B cell (primary cell): Measurements from ENCODE around the gene PCDHGC4. TPM values are rescaled to one million over a fixed set of nuclear protein-coding genes. Genes with fewer than 3 reads are reported as not detected.

ENCODE experiments used
- ATAC-seq: fragments of 200-7000 bp; cut with Tn5 transposase; one replicate; pipeline ENCODE4 v1.10.0; 2021; ENCODE audit warnings: low read depth, mild to moderate bottlenecking, moderate number of reproducible peaks, moderate library complexity
- CTCF ChIA-PET: fragments of 350-600 bp; sonication (Branson Sonifier 250); formaldehyde crosslinking; loops from one replicate; lab custom pipeline; 2021; ENCODE audit warnings: antibody characterized with exemption, inconsistent platforms; lab: Charles Lee
- POLR2A ChIA-PET: fragments of 350-600 bp; sonication (Branson Sonifier 250); formaldehyde crosslinking; loops from one replicate; lab custom pipeline; 2021; ENCODE audit warnings: antibody characterized with exemption; lab: Charles Lee
- DNase-seq: peaks from one replicate; pipeline ENCODE4 v3.0.0; 2013
- H2AFZ ChIP-seq: 2 replicates; pipeline ENCODE4 v1.6.1; 2012; ENCODE audit warnings: mild to moderate bottlenecking, low read depth, low read length; ENCODE audit not compliant: insufficient read depth, poor library complexity, severe bottlenecking
- H3K27ac ChIP-seq, 2 donors: 1 replicate in 1 of 2; 2 replicates in 1 of 2; pipeline ENCODE4 v1.5.1; 2012 to 2013; ENCODE audit warnings: low read length in 2 of 2, mild to moderate bottlenecking in 2 of 2, moderate library complexity in 1 of 2
- H3K27me3 ChIP-seq, 4 experiments: fragments of 200-600 bp in 1 of 4; sonication (generic) in 1 of 4; replicated peaks in 1 of 4; 1 replicate in 2 of 4; 2 replicates in 2 of 4; pipeline versions ENCODE4 v1.6.1 to v1.7.0; 2013 to 2016; ENCODE audit warnings: low read length in 3 of 4, mild to moderate bottlenecking in 2 of 4, mixed read lengths in 1 of 4, moderate library complexity in 1 of 4; ENCODE audit not compliant: insufficient read depth in 4 of 4, control insufficient read depth in 3 of 4; ENCODE audit errors: control extremely low read depth in 1 of 4
- H3K36me3 ChIP-seq, 2 experiments: replicated peaks in 1 of 2; 1 replicate in 1 of 2; 2 replicates in 1 of 2; pipeline versions ENCODE4 v1.6.1 to v1.7.1; 2013; ENCODE audit warnings: low read length in 1 of 2; ENCODE audit not compliant: insufficient read depth in 2 of 2, control insufficient read depth in 1 of 2; ENCODE audit errors: control extremely low read depth in 1 of 2, extremely low read depth in 1 of 2
- H3K4me1 ChIP-seq, 2 donors: fragments of 200-600 bp in 1 of 2; sonication (generic) in 1 of 2; 1 replicate in 1 of 2; 2 replicates in 1 of 2; pipeline versions ENCODE4 v1.5.1 to v1.6.1; 2013 to 2017; ENCODE audit warnings: low read length in 2 of 2; ENCODE audit not compliant: control insufficient read depth in 2 of 2, insufficient read depth in 2 of 2
- H3K4me2 ChIP-seq: replicated peaks from 2 replicates; pipeline ENCODE3; 2012; ENCODE audit warnings: mild to moderate bottlenecking, low read depth, low read length; ENCODE audit not compliant: poor library complexity, severe bottlenecking
- H3K4me3 ChIP-seq, 5 experiments: fragments of 200-600 bp in 1 of 5; sonication (generic) in 1 of 5; 1 replicate in 3 of 5; 2 replicates in 2 of 5; pipeline versions ENCODE4 v1.5.1 to v1.7.0; 2011 to 2016; ENCODE audit warnings: low read length in 4 of 5, mild to moderate bottlenecking in 4 of 5, low read depth in 2 of 5, control low read depth in 1 of 5, moderate library complexity in 1 of 5; ENCODE audit not compliant: insufficient read depth in 1 of 5; ENCODE audit errors: control extremely low read depth in 1 of 5, extremely low read depth in 1 of 5
- H3K79me2 ChIP-seq: fragments of 200-600 bp; sonication (generic); one replicate; pipeline ENCODE4 v1.6.0; 2016; ENCODE audit warnings: low read length; ENCODE audit not compliant: control insufficient read depth, insufficient read depth
- H3K9ac ChIP-seq: fragments of 200-600 bp; sonication (generic); 2 replicates; pipeline ENCODE4 v1.6.1; 2017; ENCODE audit warnings: mild to moderate bottlenecking, low read length, moderate library complexity
- H3K9me3 ChIP-seq, 3 donors: one replicate each; pipeline versions ENCODE4 v1.6.1 to v1.7.1; 2013; ENCODE audit warnings: low read length in 2 of 3; ENCODE audit not compliant: control insufficient read depth in 2 of 3, insufficient read depth in 1 of 3; ENCODE audit errors: control extremely low read depth in 1 of 3
- H4K20me1 ChIP-seq: 2 replicates; pipeline ENCODE4 v1.6.0; 2012; ENCODE audit warnings: mild to moderate bottlenecking, low read length; ENCODE audit not compliant: insufficient read depth, control insufficient read depth, poor library complexity, severe bottlenecking
- H3K27ac Mint-ChIP-seq: one replicate; pipeline ENCODE4 v1.8.0; 2021; ENCODE audit warnings: mixed read lengths
- H3K27me3 Mint-ChIP-seq: one replicate; pipeline ENCODE4 v1.8.0; 2021; ENCODE audit warnings: mixed read lengths
- H3K4me1 Mint-ChIP-seq: one replicate; pipeline ENCODE4 v1.8.0; 2021; ENCODE audit warnings: mixed read lengths
- H3K4me3 Mint-ChIP-seq: one replicate; pipeline ENCODE4 v1.8.0; 2021; ENCODE audit warnings: mixed read lengths
- H3K9me3 Mint-ChIP-seq: one replicate; pipeline ENCODE4 v1.8.0; 2022; ENCODE audit warnings: mixed read lengths; ENCODE audit not compliant: insufficient read depth
- EZH2 ChIP-seq: IDR thresholded peaks from 2 replicates; pipeline ENCODE4 v1.6.1; 2012; ENCODE audit warnings: borderline replicate concordance, low read depth, mild to moderate bottlenecking, moderate library complexity, low read length; ENCODE audit not compliant: insufficient read depth, poor library complexity, severe bottlenecking
- WGBS: methylation state at CpG from one replicate; pipeline ENCODE4 v1.1.5; 2013; ENCODE audit warnings: missing lambda C conversion rate; ENCODE audit not compliant: insufficient coverage; 5-methylcytosine and 5-hydroxymethylcytosine counted together
- intact Hi-C: fragments of 100-400 bp; cut with micrococcal nuclease; formaldehyde crosslinking; loops from one replicate; pipeline ENCODE4 v1.10.0; 2022
- polyA plus RNA-seq: library from polyadenylated mRNA; depleted of rRNA; stranded (reverse); fragments of >200 nt; gene quantifications from 2 replicates; pipeline ENCODE4 v1.2.3, GENCODE V29; 2012
- total RNA-seq, 2 donors: library from RNA; stranded (reverse); fragments of 120-200 nt in 1 of 2; gene quantifications; 1 replicate in 1 of 2; 2 replicates in 1 of 2; pipeline versions ENCODE4 v1.2.3 to v1.2.4, GENCODE V29; 2013 to 2022
- TF ChIP-seq, protein P1 (sequence below): fragments of 200-600 bp; IDR thresholded peaks from one replicate; pipeline ENCODE4 v1.8.0; 2022; ENCODE audit warnings: antibody characterized with exemption, mild to moderate bottlenecking

PCDHGC4 gene
- total and polyA plus RNA-seq, 2 donors (not counting 1 experiment from before 2014, with no cell fraction given): 0.09 to 0.42 TPM

DNA sequence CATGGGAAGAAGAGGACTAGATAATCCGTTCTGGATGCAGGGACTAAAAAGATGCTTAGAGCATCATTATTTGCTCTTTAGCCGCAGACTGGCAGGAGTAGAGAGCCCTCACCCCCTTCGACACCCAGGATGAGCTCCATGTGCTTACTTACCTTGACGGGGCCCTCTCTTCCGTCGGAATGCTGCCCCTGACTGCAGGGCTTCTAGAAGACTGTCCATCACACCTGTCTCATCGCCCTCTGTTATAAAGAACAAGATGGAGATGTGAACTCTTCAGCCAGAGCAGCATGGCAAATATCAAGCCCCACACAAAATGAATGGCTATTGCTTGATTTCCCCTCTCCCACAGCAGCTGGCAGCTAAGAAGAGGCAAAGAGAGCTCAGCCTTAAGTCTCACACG is 39.2 kb downstream of the PCDHGC4 start:
- Histone ChIP-seq H3K4me1 (peaks cover 9% of the 10 kb centered on the region in 2 donors), H3K4me2 (no peak overlapping the region), H3K9me3 (no peaks in the 10 kb centered on the region), H2AFZ (no peak overlapping the region), H4K20me1 (peaks cover 7% of the 10 kb centered on the region), H3K27ac (no peak overlapping the region), H3K36me3 (peaks cover 8 to 88% of the 10 kb centered on the region in 2 experiments), H3K79me2 (no peaks in the 10 kb centered on the region), H3K9ac (no peak overlapping the region), H3K4me3 (no peak overlapping the region), H3K27me3 (no peaks in the 10 kb centered on the region)
- no peak for TF ChIP-seq EZH2
- TF ChIP-seq, protein P1, sequence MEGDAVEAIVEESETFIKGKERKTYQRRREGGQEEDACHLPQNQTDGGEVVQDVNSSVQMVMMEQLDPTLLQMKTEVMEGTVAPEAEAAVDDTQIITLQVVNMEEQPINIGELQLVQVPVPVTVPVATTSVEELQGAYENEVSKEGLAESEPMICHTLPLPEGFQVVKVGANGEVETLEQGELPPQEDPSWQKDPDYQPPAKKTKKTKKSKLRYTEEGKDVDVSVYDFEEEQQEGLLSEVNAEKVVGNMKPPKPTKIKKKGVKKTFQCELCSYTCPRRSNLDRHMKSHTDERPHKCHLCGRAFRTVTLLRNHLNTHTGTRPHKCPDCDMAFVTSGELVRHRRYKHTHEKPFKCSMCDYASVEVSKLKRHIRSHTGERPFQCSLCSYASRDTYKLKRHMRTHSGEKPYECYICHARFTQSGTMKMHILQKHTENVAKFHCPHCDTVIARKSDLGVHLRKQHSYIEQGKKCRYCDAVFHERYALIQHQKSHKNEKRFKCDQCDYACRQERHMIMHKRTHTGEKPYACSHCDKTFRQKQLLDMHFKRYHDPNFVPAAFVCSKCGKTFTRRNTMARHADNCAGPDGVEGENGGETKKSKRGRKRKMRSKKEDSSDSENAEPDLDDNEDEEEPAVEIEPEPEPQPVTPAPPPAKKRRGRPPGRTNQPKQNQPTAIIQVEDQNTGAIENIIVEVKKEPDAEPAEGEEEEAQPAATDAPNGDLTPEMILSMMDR: no peak
- Mint-ChIP-seq H3K9me3 (no peaks in the 10 kb centered on the region), H3K27ac (no peak overlapping the region), H3K27me3 (no peaks in the 10 kb centered on the region), H3K4me3 (no peak overlapping the region), H3K4me1 (peaks cover 18% of the 10 kb centered on the region)
- POLR2A ChIA-PET: interaction anchor here (1.2 kb wide), 1 partner anchor 44 kb away, joined by 4 read pairs; no protein-coding TSS in a partner anchor
- CTCF ChIA-PET: interaction anchor here (0.6 to 11.5 kb wide), 30 partner anchors 10 to 1140 kb away, joined by 3 to 176 read pairs (median 6); partner anchors contain the start of genes PCDHB12, PCDHGA10, PCDHGA11 and PCDHGA12
- DNase-seq: no peak
- intact Hi-C loops: loop anchor here (1.0 to 2.0 kb wide), 5 partner anchors 13 to 198 kb away; partner anchors contain the start of genes PCDHGA12 and PCDHGC3
- no peak for ATAC-seq
- WGBS: 96% methylated on average over 6 of the region's 8 CpGs
